Ovary (tissue), 9 donors: ENCODE measurements around the gene CPS1. TPM values are rescaled to one million over a fixed set of nuclear protein-coding genes. Genes with fewer than 3 reads are reported as not detected.

Experiments used
- DNase-seq, 5 donors: peaks; one replicate each; pipeline ENCODE4 v3.0.0-alpha.2; 2019 to 2020
- H3K27ac ChIP-seq, 2 donors: fragments of 200-600 bp; one replicate each; pipeline versions ENCODE4 v1.5.1 to v1.8.0; 2019 to 2022
- H3K27me3 ChIP-seq: fragments of 200-600 bp; one replicate; pipeline ENCODE4 v1.8.0; 2022
- H3K36me3 ChIP-seq: fragments of 200-600 bp; sonication (generic); one replicate; pipeline ENCODE4 v1.5.1; 2019
- H3K4me1 ChIP-seq: one replicate; pipeline ENCODE4 v1.8.1; 2013; ENCODE audit warnings: mild to moderate bottlenecking, moderate library complexity; ENCODE audit not compliant: insufficient read depth
- H3K4me3 ChIP-seq: fragments of 200-600 bp; sonication (generic); one replicate; pipeline ENCODE4 v1.5.1; 2017
- H3K9me3 ChIP-seq, 2 donors: fragments of 200-600 bp in 1 of 2; sonication (generic) in 1 of 2; one replicate each; pipeline versions ENCODE4 v1.5.1 to v1.8.1; 2013 to 2019; ENCODE audit warnings: mild to moderate bottlenecking in 1 of 2, moderate library complexity in 1 of 2
- CTCF ChIP-seq, 3 donors: fragments of 450-650 bp in 2 of 3; fragments of 200-600 bp in 1 of 3; IDR thresholded peaks; one replicate each; pipeline versions ENCODE4 v1.5.1 to v1.8.0; 2016 to 2022; ENCODE audit warnings: antibody characterized with exemption in 3 of 3, mild to moderate bottlenecking in 1 of 3
- EP300 ChIP-seq: sonication (generic); formaldehyde crosslinking; IDR thresholded peaks from one replicate; pipeline ENCODE4 v1.6.1; 2017; ENCODE audit warnings: antibody characterized with exemption
- POLR2A ChIP-seq: fragments of 450-650 bp; IDR thresholded peaks from one replicate; pipeline ENCODE4 v1.6.1; 2017; ENCODE audit warnings: antibody characterized with exemption, mild to moderate bottlenecking, moderate library complexity
- WGBS, 3 donors: extraction: QIAGEN DNeasy Blood & Tissue Kit in 1 of 3; methylation state at CpG; one replicate each; pipeline versions ENCODE4 v1.1.5 to v1.1.7; 2013 to 2017; 5-methylcytosine and 5-hydroxymethylcytosine counted together
- intact Hi-C, 4 donors: fragments of 100-400 bp; cut with DNase I; formaldehyde crosslinking; loops; one replicate each; pipeline versions ENCODE4 v1.11.0 to v1.15.1; 2022 to 2023
- polyA plus RNA-seq, 2 donors: library from polyadenylated mRNA; stranded (reverse); fragments of 200-250 nt in 1 of 2; fragments of 350-450 nt in 1 of 2; fragmentation: Illumina TruSeq in 1 of 2; extraction: RNeasy Lipid Tissue Mini Kit (QIAGEN cat#74804) in 1 of 2; gene quantifications; one replicate each; pipeline ENCODE4 v1.2.3, GENCODE V29; 2013 to 2014
- total RNA-seq, 7 donors: library from RNA; depleted of rRNA in 2 of 7; stranded (reverse); fragments of >200 nt in 2 of 7; fragmentation: NEBNext Ultra II Directional in 3 of 7; extraction: Animal tissue kit (Norgen Biotek cat#: 25700) in 3 of 7; gene quantifications; one replicate each; pipeline versions ENCODE4 v1.1.0 to v1.2.4, GENCODE V29; 2016 to 2023
- donor health status: DM: no; HTN: no; CAD: no; lungs with moderate emphysema.
- donor health status: DM: no; HTN: no; CAD: no.
- donor health status: Bipolar disorder and iron deficiency.
- donor health status: DM: yes; HTN: yes; CAD: no.
- donor health status: DM: no; HTN: no; CAD: no.
- donor health status: DM: yes; HTN: yes; CAD: no.

CPS1 gene
- total and polyA plus RNA-seq, 9 donors = 1.9 to 14.1 (median 7.0) TPM

- Histone ChIP-seq H3K9me3 (no peaks in the 10 kb centered on the region), H3K27ac (no peak overlapping the region), H3K27me3 (no peaks in the 10 kb centered on the region), H3K4me3 (no peak overlapping the region), H3K36me3 (no peaks in the 10 kb centered on the region), H3K4me1 (no peaks in the 10 kb centered on the region)
- TF ChIP-seq EP300 (no peak), POLR2A (no peak), CTCF (IDR thresholded peaks at IDR 0.05) (no peak)
- intact Hi-C loops = no loop called here
- DNase-seq = no peak
- 68 to 79% (median 74%) methylated on average over 1 of the region's 1 CpG for WGBS, 3 donors
Measured at GRCh38 chr2:210673117-210673516, 116.7 kb downstream of the CPS1 start.

- TF ChIP-seq POLR2A (no peak), CTCF (IDR thresholded peaks at IDR 0.05) (no peak), EP300 (no peak)
- intact Hi-C loops = no loop called here
- no peaks in the 10 kb centered on the region for H3K27me3 ChIP-seq
- no peaks in the 10 kb centered on the region for H3K9me3 ChIP-seq
- H3K36me3 ChIP-seq = no peaks in the 10 kb centered on the region
- WGBS, 3 donors = 62 to 87% (median 78%) methylated on average over 3 of the region's 3 CpGs
- H3K4me1 ChIP-seq = no peaks in the 10 kb centered on the region
- H3K27ac ChIP-seq = no peak overlapping the region
- no peak for DNase-seq
- no peak overlapping the region for H3K4me3 ChIP-seq
Measured at GRCh38 chr2:210676067-210676466, 119.7 kb downstream of the CPS1 start.

- no peak for DNase-seq
- no peaks in the 10 kb centered on the region for H3K4me1 ChIP-seq
- no peaks in the 10 kb centered on the region for H3K27me3 ChIP-seq
Measured at GRCh38 chr2:210681491-210681890, 125.1 kb downstream of the CPS1 start.

GRCh38 chr2:210686401-210686800 is 130.0 kb downstream of the CPS1 start:
- intact Hi-C loops = no loop called here
- H3K4me1 ChIP-seq = no peaks in the 10 kb centered on the region
- H3K27ac ChIP-seq = no peak overlapping the region
- no peak for TF ChIP-seq POLR2A
- TF ChIP-seq CTCF (IDR thresholded peaks at IDR 0.05) = no peak
- no peak for TF ChIP-seq EP300
- 87 to 89% (median 88%) methylated on average over 3 of the region's 3 CpGs for WGBS, 3 donors
- H3K36me3 ChIP-seq = no peaks in the 10 kb centered on the region
- H3K4me3 ChIP-seq = no peak overlapping the region
- H3K9me3 ChIP-seq = no peaks in the 10 kb centered on the region
- no peaks in the 10 kb centered on the region for H3K27me3 ChIP-seq
- DNase-seq = no peak

More at GRCh38 chr2:210681491-210681890, 125.1 kb downstream of the CPS1 start:
- H3K4me3 ChIP-seq = no peak overlapping the region
- H3K36me3 ChIP-seq = no peaks in the 10 kb centered on the region
- no peaks in the 10 kb centered on the region for H3K9me3 ChIP-seq
- TF ChIP-seq POLR2A (no peak), CTCF (IDR thresholded peaks at IDR 0.05) (no peak), EP300 (no peak)
- no peak overlapping the region for H3K27ac ChIP-seq
- intact Hi-C loops = no loop called here
